K562 (cell line): Measurements from ENCODE around the gene TYW5. TPM values are rescaled to one million over a fixed set of nuclear protein-coding genes. Genes with fewer than 3 reads are reported as not detected.

Experiments
- ATAC-seq: fragments of 200-7000 bp; cut with Tn5 transposase; 3 replicates; pipeline ENCODE4 v1.9.1; 2020; ENCODE audit warnings: moderate library complexity
- BruUV-seq: library from RNA; stranded (reverse); fragments of 400-500 nt; replicated peaks from 2 replicates; lab custom pipeline; 2021; lab: Mats Ljungman, UMichigan
- CTCF ChIA-PET: fragments of 300-600 bp; formaldehyde crosslinking; extraction: SDS; loops from one replicate; lab custom pipeline; 2021; ENCODE audit warnings: low intra/inter-chr PET ratio; lab: Yijun Ruan, JAX
- POLR2A ChIA-PET: fragments of 300-600, 350-650 bp; sonication (Branson Sonifier 250); formaldehyde crosslinking; extraction: SDS; loops from one replicate; lab custom pipeline; 2021; ENCODE audit warnings: antibody characterized with exemption, inconsistent platforms; lab: Yijun Ruan, JAX
- DNase-seq, 4 experiments: peaks; one replicate each; pipeline versions ENCODE4 v3.0.0 to v3.0.0-alpha.2; 2011 to 2018; ENCODE audit warnings: low spot score in 3 of 4, mixed read lengths in 3 of 4; ENCODE audit errors: extremely low read depth in 1 of 4
- FAIRE-seq: peaks from 2 replicates; lab custom pipeline; 2011; peaks lifted over from hg19 to GRCh38; lab: Jason Lieb, UNC
- H2AFZ ChIP-seq: 2 replicates; pipeline ENCODE4 v1.6.0; 2011; ENCODE audit warnings: low read depth, low read length, control low read depth, inconsistent platforms
- H3K27ac ChIP-seq: fragments of 200-600 bp; 3 replicates; pipeline ENCODE4 v1.8.0; 2011; ENCODE audit warnings: low read depth, mild to moderate bottlenecking, control low read depth, inconsistent platforms, low read length, moderate library complexity, mixed read lengths; ENCODE audit errors: extremely low read depth
- H3K27me3 ChIP-seq, 2 experiments: fragments of 300-600 bp in 1 of 2; 2 replicates in 1 of 2; 3 replicates in 1 of 2; pipeline versions ENCODE4 v1.6.0 to v1.8.0; 2011; ENCODE audit warnings: inconsistent platforms in 2 of 2, low read length in 2 of 2, mild to moderate bottlenecking in 1 of 2, mixed read lengths in 1 of 2, moderate library complexity in 1 of 2; ENCODE audit not compliant: control insufficient read depth in 2 of 2, insufficient read depth in 2 of 2
- H3K36me3 ChIP-seq: fragments of 300-600 bp; 3 replicates; pipeline ENCODE4 v1.8.0; 2011; ENCODE audit warnings: mild to moderate bottlenecking, low read length, inconsistent platforms; ENCODE audit not compliant: control insufficient read depth, insufficient read depth
- H3K4me1 ChIP-seq, 2 experiments: fragments of 200-600 bp in 1 of 2; replicated peaks in 1 of 2; 2 replicates in 1 of 2; 3 replicates in 1 of 2; pipeline versions ENCODE4 v1.5.1 to v1.8.0; 2011; ENCODE audit warnings: inconsistent platforms in 2 of 2, low read length in 2 of 2, mild to moderate bottlenecking in 1 of 2, mixed read lengths in 1 of 2, moderate library complexity in 1 of 2; ENCODE audit not compliant: control insufficient read depth in 2 of 2, insufficient read depth in 2 of 2
- H3K4me2 ChIP-seq: 2 replicates; pipeline ENCODE4 v1.6.1; 2011; ENCODE audit warnings: low read length, control low read depth, inconsistent platforms, mixed read lengths; ENCODE audit not compliant: insufficient read depth
- H3K4me3 ChIP-seq: fragments of 200-600 bp; sonication (generic), shearing (Covaris generic); 2 replicates; pipeline ENCODE4 v1.5.1; 2016; ENCODE audit warnings: control low read depth, inconsistent platforms
- H3K79me2 ChIP-seq: fragments of 200-600 bp; 3 replicates; pipeline ENCODE4 v1.8.0; 2011; ENCODE audit warnings: low read length, inconsistent platforms; ENCODE audit not compliant: control insufficient read depth, insufficient read depth
- H3K9ac ChIP-seq, 2 experiments: 2 replicates each; pipeline versions ENCODE4 v1.6.0 to v1.6.1; 2011; ENCODE audit warnings: low read depth in 2 of 2, low read length in 2 of 2, control low read depth in 1 of 2, inconsistent platforms in 1 of 2, mild to moderate bottlenecking in 1 of 2, mixed read lengths in 1 of 2; ENCODE audit not compliant: insufficient read depth in 1 of 2
- H3K9me1 ChIP-seq: one replicate; pipeline ENCODE4 v1.6.0; 2011; ENCODE audit warnings: inconsistent platforms, mild to moderate bottlenecking, low read length, moderate library complexity; ENCODE audit not compliant: control insufficient read depth, insufficient read depth
- H3K9me3 ChIP-seq: replicated peaks from 2 replicates; pipeline ENCODE4 v1.5.1; 2011; ENCODE audit warnings: low read depth, low read length, inconsistent platforms; ENCODE audit not compliant: control insufficient read depth, insufficient read depth
- H4K20me1 ChIP-seq: replicated peaks from 2 replicates; pipeline ENCODE4 v1.6.1; 2011; ENCODE audit warnings: low read length, inconsistent platforms, mixed read lengths; ENCODE audit not compliant: control insufficient read depth, insufficient read depth
- BRF1 ChIP-seq: IDR thresholded peaks from 3 replicates; pipeline ENCODE4 v1.6.1; 2011; ENCODE audit warnings: borderline replicate concordance, mild to moderate bottlenecking; ENCODE audit not compliant: insufficient read length; ENCODE audit errors: extremely low read depth
- CHCHD3 ChIP-seq: fragments of 250-450 bp; sonication (Bioruptor Pico); IDR thresholded peaks from 2 replicates; pipeline ENCODE4 v2.1.2; 2022; ENCODE audit warnings: mild to moderate bottlenecking
- FOXP4 ChIP-seq: sonication (generic); formaldehyde crosslinking; IDR thresholded peaks from 2 replicates; pipeline ENCODE4 v1.8.0; 2022; ENCODE audit warnings: mild to moderate bottlenecking, missing genetic modification reagents, borderline replicate concordance
- HMGXB4 ChIP-seq: sonication (generic); formaldehyde crosslinking; IDR thresholded peaks from 2 replicates; pipeline ENCODE4 v1.8.1; 2023; ENCODE audit warnings: mild to moderate bottlenecking, missing genetic modification reagents
- POLR3G ChIP-seq: IDR thresholded peaks from 2 replicates; pipeline ENCODE4 v1.6.1; 2011; ENCODE audit not compliant: insufficient read length, insufficient replicate concordance; ENCODE audit errors: extremely low read depth
- RCOR1 ChIP-seq, 2 experiments: IDR thresholded peaks; 2 replicates each; pipeline ENCODE4 v1.6.1; 2012; ENCODE audit warnings: low read depth in 2 of 2, low read length in 2 of 2, borderline replicate concordance in 1 of 2, improper control_type of control experiment in 1 of 2
- TEAD1 ChIP-seq, 2 experiments: fragments of 450-650 bp in 1 of 2; sonication (generic) in 1 of 2; formaldehyde crosslinking; IDR thresholded peaks; 2 replicates each; pipeline versions ENCODE4 v1.4.0 to v1.8.0; 2020 to 2022; ENCODE audit warnings: mild to moderate bottlenecking in 2 of 2, missing genetic modification reagents in 1 of 2
- ZNF668 ChIP-seq: fragments of 250-450 bp; sonication (Bioruptor Pico); IDR thresholded peaks from 2 replicates; pipeline ENCODE4 v1.8.0; 2022; ENCODE audit warnings: mild to moderate bottlenecking, inconsistent platforms
- ZZZ3 ChIP-seq: fragments of 450-650 bp; IDR thresholded peaks from 2 replicates; pipeline ENCODE4 v1.6.1; 2016; ENCODE audit warnings: antibody characterized with exemption, mild to moderate bottlenecking, moderate library complexity
- WGBS: fragments of 100-300 bp; shearing (Covaris generic); methylation state at CpG from one replicate; pipeline ENCODE4 v1.1.6; 2016; ENCODE audit warnings: low coverage, mixed read lengths; ENCODE audit not compliant: insufficient coverage; ENCODE audit errors: missing lambda C conversion rate; 5-methylcytosine and 5-hydroxymethylcytosine counted together
- in situ Hi-C: fragments of 300-500 bp; cut with MboI; formaldehyde crosslinking; loops from 4 replicates; pipeline ENCODE4 v1.15.0; 2018; ENCODE audit warnings: inconsistent platforms, mixed read lengths
- intact Hi-C: fragments of 100-400 bp; cut with micrococcal nuclease; formaldehyde crosslinking; loops from 2 replicates; pipeline ENCODE4 v1.14.2; 2022
- polyA plus RNA-seq, 8 experiments: library from polyadenylated mRNA; depleted of rRNA in 4 of 8; stranded (reverse) in 5 of 8; unstranded in 3 of 8; fragments of >200 nt; fragmentation: Nextera tagmentation in 2 of 8; fragmentation: Illumina TruSeq in 1 of 8; extraction: Ambion mirVana in 2 of 8; extraction: Trizol in 1 of 8; gene quantifications; 2 replicates each; pipeline versions ENCODE4 v1.2.1 to v1.2.3, GENCODE V29; 2011 to 2014; ENCODE audit warnings: inconsistent platforms in 1 of 8, missing spikeins in 1 of 8
- total RNA-seq, 7 experiments: library from RNA; depleted of rRNA in 6 of 7; stranded (reverse); fragments of >200 nt in 6 of 7; fragmentation: Illumina TruSeq in 2 of 7; extraction: Trizol in 2 of 7; gene quantifications; 2 replicates each; pipeline versions ENCODE4 v1.2.1 to v1.2.3, GENCODE V29; 2011 to 2021; ENCODE audit warnings: low replicate concordance in 1 of 7
- TF ChIP-seq, protein P1 (sequence below): fragments of 250-450 bp; sonication (Bioruptor Pico); IDR thresholded peaks from 2 replicates; pipeline ENCODE4 v1.4.0; 2020

The TYW5 gene
- total and polyA plus RNA-seq, 9 of the 15 experiments (the other 6 are each of a cell fraction or from before 2014, with no cell fraction given) = 3.6 to 7.7 (median 4.6) TPM

DNA sequence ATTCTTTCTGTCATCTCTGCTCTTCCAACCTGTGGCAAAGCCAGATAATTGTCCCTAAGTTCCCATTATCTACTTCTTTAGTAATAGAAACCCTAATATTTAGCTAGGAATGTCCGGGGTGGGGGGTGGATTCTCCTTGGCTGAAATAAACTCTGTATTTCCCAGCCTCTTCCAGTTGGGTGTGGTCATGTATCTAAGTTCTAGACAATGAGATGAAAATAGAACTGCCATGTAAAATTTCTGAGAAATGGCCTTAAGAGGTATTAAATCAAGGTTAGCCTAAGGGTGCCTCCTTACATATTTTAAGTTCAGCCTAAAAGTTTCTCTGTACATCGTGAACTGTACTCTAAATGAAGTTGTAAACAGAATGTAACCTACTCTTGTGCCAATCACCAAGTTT, 39.6 kb upstream of the TYW5 start:
- in situ Hi-C loops = no loop called here
- POLR2A ChIA-PET = interaction anchor here (0.7 to 0.8 kb wide), 2 partner anchors 150 to 632 kb away, joined by 3 to 4 read pairs; no protein-coding TSS in a partner anchor

More for the DNA sequence above, 39.6 kb upstream of the TYW5 start:
- WGBS = 6% methylated on average over 2 of the region's 2 CpGs
- BruUV-seq = no TSS peak
- H3K79me2 ChIP-seq = no peaks in the 10 kb centered on the region
- no peak overlapping the region for H3K27ac ChIP-seq
- intact Hi-C loops = no loop called here
- H2AFZ ChIP-seq = no peak overlapping the region
- no peaks in the 10 kb centered on the region for H3K9me3 ChIP-seq
- CTCF ChIA-PET = no interaction called here
- FAIRE-seq (no peak), DNase-seq (no peak), ATAC-seq (no peak)
- H3K4me3 ChIP-seq = no peak overlapping the region
- no peak overlapping the region for H3K9ac ChIP-seq
- TF ChIP-seq ZZZ3 (no peak), HMGXB4 (CRISPR knock-in tag) (no peak), TEAD1 (CRISPR knock-in tag; IDR thresholded peaks at IDR 0.05) (no peak), FOXP4 (no peak), POLR3G (no peak), CHCHD3 (no peak), ZNF668 (CRISPR knock-in tag) (no peak), RCOR1 (IDR thresholded peaks at IDR 0.05; ENCODE audit: borderline replicate concordance in 1 of 2, low read depth in 2 of 2, low read length in 2 of 2) (no peak), BRF1 (no peak)
- TF ChIP-seq, protein P1, sequence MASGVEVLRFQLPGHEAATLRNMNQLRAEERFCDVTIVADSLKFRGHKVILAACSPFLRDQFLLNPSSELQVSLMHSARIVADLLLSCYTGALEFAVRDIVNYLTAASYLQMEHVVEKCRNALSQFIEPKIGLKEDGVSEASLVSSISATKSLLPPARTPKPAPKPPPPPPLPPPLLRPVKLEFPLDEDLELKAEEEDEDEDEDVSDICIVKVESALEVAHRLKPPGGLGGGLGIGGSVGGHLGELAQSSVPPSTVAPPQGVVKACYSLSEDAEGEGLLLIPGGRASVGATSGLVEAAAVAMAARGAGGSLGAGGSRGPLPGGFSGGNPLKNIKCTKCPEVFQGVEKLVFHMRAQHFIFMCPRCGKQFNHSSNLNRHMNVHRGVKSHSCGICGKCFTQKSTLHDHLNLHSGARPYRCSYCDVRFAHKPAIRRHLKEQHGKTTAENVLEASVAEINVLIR (CRISPR knock-in tag) = no peak
- H3K27me3 ChIP-seq = no peaks in the 10 kb centered on the region
- H3K4me1 ChIP-seq = no peaks in the 10 kb centered on the region
- H4K20me1 ChIP-seq = no peaks in the 10 kb centered on the region
- no peaks in the 10 kb centered on the region for H3K9me1 ChIP-seq
- no peak overlapping the region for H3K4me2 ChIP-seq
- no peaks in the 10 kb centered on the region for H3K36me3 ChIP-seq
